EH (cell line): ENCODE measurements around the gene PADI3.
"Not testable (repeated sequence)": the region's sequence is repeated elsewhere in the genome, so short reads cannot be mapped to it uniquely, and the experiment has no call there.

Experiments
- DNase-seq: peaks from one replicate; pipeline ENCODE4 v3.0.0-alpha.2; 2015; ENCODE audit warnings: low read depth

PADI3 gene

GRCh38 chr1:17305576-17306095, 56.7 kb downstream of the PADI3 start:
- DNase-seq = no peak

GRCh38 chr1:17306407-17306806, 57.5 kb downstream of the PADI3 start:
- peak; percentile 11 for DNase-seq

- no peak for DNase-seq
These were observed 58.0 kb downstream of the PADI3 start for GRCh38 chr1:17306921-17307320.

- no peak for DNase-seq
These were observed 58.4 kb downstream of the PADI3 start for GRCh38 chr1:17307329-17307728.

- no peak for DNase-seq
These were observed 59.0 kb downstream of the PADI3 start, which contains the start of gene PADI4 for GRCh38 chr1:17307946-17308345. PADI4 (plus strand) TSS chr1:17308197; CDS start chr1:17308223, 26 bp downstream.

GRCh38 chr1:17308593-17308992, 59.7 kb downstream of the PADI3 start:
- no peak for DNase-seq

GRCh38 chr1:17309426-17310067, 60.6 kb downstream of the PADI3 start:
- no peak for DNase-seq

- no peak for DNase-seq
These were observed 61.3 kb downstream of the PADI3 start for GRCh38 chr1:17310068-17310640.

GRCh38 chr1:17313530-17314309, 64.8 kb downstream of the PADI3 start:
- DNase-seq = no peak

GRCh38 chr1:17314491-17314971, 65.6 kb downstream of the PADI3 start:
- no peak for DNase-seq

- no peak for DNase-seq
These were observed 66.7 kb downstream of the PADI3 start for GRCh38 chr1:17315542-17316130.

- no peak for DNase-seq
These were observed 67.8 kb downstream of the PADI3 start for GRCh38 chr1:17316704-17317103.

GRCh38 chr1:17318262-17318661, 69.4 kb downstream of the PADI3 start:
- no peak for DNase-seq

- DNase-seq = no peak
These were observed 70.9 kb downstream of the PADI3 start for GRCh38 chr1:17319561-17320350.

- not testable (repeated sequence) for DNase-seq
These were observed 73.0 kb downstream of the PADI3 start for GRCh38 chr1:17321857-17322390.

GRCh38 chr1:17328855-17329254, 80.0 kb downstream of the PADI3 start:
- DNase-seq = no peak

GRCh38 chr1:17329610-17330009, 80.7 kb downstream of the PADI3 start:
- DNase-seq = no peak

- no peak for DNase-seq
These were observed 82.0 kb downstream of the PADI3 start for GRCh38 chr1:17330856-17331255.

GRCh38 chr1:17333081-17333480, 84.2 kb downstream of the PADI3 start:
- DNase-seq = no peak
